SK-N-SH (cell line): ENCODE data around the gene SPTBN1.

Source experiments
- CTCF ChIP-seq: fragments of 200-600 bp; sonication (generic); IDR thresholded peaks from 2 replicates; pipeline ENCODE4 v1.6.1; 2017; ENCODE audit warnings: antibody characterized with exemption, mild to moderate bottlenecking, moderate library complexity
- REST ChIP-seq: IDR thresholded peaks from 2 replicates; pipeline ENCODE4 v1.6.1; 2012; ENCODE audit warnings: mild to moderate bottlenecking, low read depth, low read length, moderate library complexity

- no peak for TF ChIP-seq CTCF
- TF ChIP-seq REST: no peak
Measured at GRCh38 chr2:54407693-54408092, 48.4 kb upstream of the SPTBN1 start.
